Body of pancreas (tissue), 4 donors: ENCODE measurements around the gene PMF1. TPM values are rescaled to one million over a fixed set of nuclear protein-coding genes. Genes with fewer than 3 reads are reported as not detected.

Experiments used
- ATAC-seq: fragments of 150-250 bp; one replicate; pipeline ENCODE4 v1.9.1; 2016
- DNase-seq, 4 donors: peaks; one replicate each; pipeline ENCODE4 v3.0.0-alpha.2; 2019
- H3K27ac ChIP-seq, 4 donors: fragments of 200-600 bp; sonication (generic); 1 replicate in 3 of 4; 2 replicates in 1 of 4; pipeline versions ENCODE4 v1.5.1 to v1.6.1; 2016 to 2019; ENCODE audit warnings: mild to moderate bottlenecking in 1 of 4, mixed read lengths in 1 of 4, moderate library complexity in 1 of 4
- H3K27me3 ChIP-seq, 2 donors: fragments of 200-600 bp; sonication (generic); one replicate each; pipeline ENCODE4 v1.6.0; 2016; ENCODE audit warnings: mild to moderate bottlenecking in 1 of 2
- H3K36me3 ChIP-seq, 2 donors: fragments of 200-600 bp; sonication (generic); replicated peaks in 1 of 2; 2 replicates each; pipeline ENCODE4 v1.5.1; 2016; ENCODE audit warnings: low read depth in 2 of 2; ENCODE audit not compliant: insufficient read depth in 1 of 2
- H3K4me1 ChIP-seq: fragments of 200-600 bp; sonication (generic); one replicate; pipeline ENCODE4 v1.6.0; 2016
- H3K4me3 ChIP-seq, 2 donors: fragments of 200-600 bp; sonication (generic); 1 replicate in 1 of 2; 2 replicates in 1 of 2; pipeline ENCODE4 v1.5.1; 2016 to 2019
- H3K9me3 ChIP-seq, 3 donors: fragments of 200-600 bp; sonication (generic); 1 replicate in 2 of 3; 2 replicates in 1 of 3; pipeline ENCODE4 v1.5.1; 2016
- CTCF ChIP-seq, 7 experiments: fragments of 450-650 bp in 4 of 7; fragments of 200-600 bp in 3 of 7; sonication (generic) in 3 of 7; IDR thresholded peaks; one replicate each; pipeline ENCODE4 v1.5.1; 2016 to 2019; ENCODE audit warnings: antibody characterized with exemption in 7 of 7
- POLR2A ChIP-seq, 3 donors: fragments of 450-650 bp; IDR thresholded peaks; one replicate each; pipeline ENCODE4 v1.6.1; 2016; ENCODE audit warnings: antibody characterized with exemption in 3 of 3, mild to moderate bottlenecking in 2 of 3
- WGBS, 2 donors: methylation state at CpG; one replicate each; pipeline ENCODE4 v1.1.5; 2017; 5-methylcytosine and 5-hydroxymethylcytosine counted together
- intact Hi-C: fragments of 100-400 bp; cut with DNase I; formaldehyde crosslinking; loops from one replicate; pipeline ENCODE4 v1.15.1; 2023
- total RNA-seq, 2 donors: library from RNA; depleted of rRNA; stranded (reverse); fragments of >200 nt; gene quantifications; one replicate each; pipeline ENCODE4 v1.1.0, GENCODE V29; 2016

PMF1 gene
- total RNA-seq, 2 donors from 2014 or later: 37.6 to 43.1 TPM

- DNase-seq: no peak
- Histone ChIP-seq H3K9me3 (no peaks in the 10 kb centered on the region), H3K4me1 (no peaks in the 10 kb centered on the region), H3K4me3 (no peak overlapping the region), H3K27ac (no peak overlapping the region), H3K27me3 (no peaks in the 10 kb centered on the region), H3K36me3 (peaks cover 20 to 49% of the 10 kb centered on the region in 2 donors)
- intact Hi-C loops: no loop called here
- ATAC-seq: no peak
- TF ChIP-seq POLR2A (IDR thresholded peaks at IDR 0.05) (no peak), CTCF (IDR thresholded peaks at IDR 0.05) (no peak)
- WGBS, 2 donors: 90 to 91% methylated on average over 2 to 8 of the region's 8 CpGs
Measured at GRCh38 chr1:156258859-156259258, 46.1 kb downstream of the PMF1 start.

GRCh38 chr1:156259805-156260204 lies 47.0 kb downstream of the PMF1 start:
- Histone ChIP-seq H3K36me3 (peaks cover 20 to 50% of the 10 kb centered on the region in 2 donors), H3K27me3 (no peaks in the 10 kb centered on the region)
- intact Hi-C loops: no loop called here

DNA sequence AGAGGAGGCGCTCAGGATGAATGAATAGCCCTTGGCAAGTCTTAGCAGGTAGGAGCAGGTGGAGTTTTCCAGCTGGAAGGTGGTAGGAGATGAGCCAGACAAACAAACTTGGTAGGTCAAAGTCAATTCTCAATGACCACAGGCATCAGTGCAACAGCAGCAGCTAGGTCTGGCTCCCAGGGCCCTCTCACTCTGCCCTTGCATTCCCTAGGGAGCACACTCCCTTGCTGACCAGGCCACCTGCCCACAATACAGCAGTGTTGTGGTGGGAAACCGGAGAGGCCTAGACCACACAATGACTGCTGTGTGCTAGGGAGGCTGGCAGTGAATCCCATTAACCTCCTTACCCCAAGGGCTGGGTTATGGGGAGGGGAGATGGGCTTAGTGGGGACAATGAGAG lies 48.1 kb downstream of the PMF1 start:
- Histone ChIP-seq H3K27me3 (no peaks in the 10 kb centered on the region), H3K4me1 (no peaks in the 10 kb centered on the region), H3K4me3 (no peak overlapping the region), H3K9me3 (no peaks in the 10 kb centered on the region), H3K36me3 (peaks cover 27 to 55% of the 10 kb centered on the region in 2 donors), H3K27ac (no peak overlapping the region)
- WGBS, 2 donors: 95 to 100% methylated on average over 2 of the region's 2 CpGs
- intact Hi-C loops: no loop called here
- ATAC-seq: no peak
- TF ChIP-seq CTCF (IDR thresholded peaks at IDR 0.05) (no peak), POLR2A (IDR thresholded peaks at IDR 0.05) (no peak)
- no peak for DNase-seq

More at GRCh38 chr1:156259805-156260204, 47.0 kb downstream of the PMF1 start:
- ATAC-seq (no peak), DNase-seq (no peak)
- 94 to 96% methylated on average over 3 of the region's 3 CpGs for WGBS, 2 donors
- Histone ChIP-seq H3K4me3 (no peak overlapping the region), H3K9me3 (no peaks in the 10 kb centered on the region), H3K4me1 (no peaks in the 10 kb centered on the region), H3K27ac (no peak overlapping the region)
- TF ChIP-seq POLR2A (IDR thresholded peaks at IDR 0.05) (no peak), CTCF (IDR thresholded peaks at IDR 0.05) (no peak)

DNA sequence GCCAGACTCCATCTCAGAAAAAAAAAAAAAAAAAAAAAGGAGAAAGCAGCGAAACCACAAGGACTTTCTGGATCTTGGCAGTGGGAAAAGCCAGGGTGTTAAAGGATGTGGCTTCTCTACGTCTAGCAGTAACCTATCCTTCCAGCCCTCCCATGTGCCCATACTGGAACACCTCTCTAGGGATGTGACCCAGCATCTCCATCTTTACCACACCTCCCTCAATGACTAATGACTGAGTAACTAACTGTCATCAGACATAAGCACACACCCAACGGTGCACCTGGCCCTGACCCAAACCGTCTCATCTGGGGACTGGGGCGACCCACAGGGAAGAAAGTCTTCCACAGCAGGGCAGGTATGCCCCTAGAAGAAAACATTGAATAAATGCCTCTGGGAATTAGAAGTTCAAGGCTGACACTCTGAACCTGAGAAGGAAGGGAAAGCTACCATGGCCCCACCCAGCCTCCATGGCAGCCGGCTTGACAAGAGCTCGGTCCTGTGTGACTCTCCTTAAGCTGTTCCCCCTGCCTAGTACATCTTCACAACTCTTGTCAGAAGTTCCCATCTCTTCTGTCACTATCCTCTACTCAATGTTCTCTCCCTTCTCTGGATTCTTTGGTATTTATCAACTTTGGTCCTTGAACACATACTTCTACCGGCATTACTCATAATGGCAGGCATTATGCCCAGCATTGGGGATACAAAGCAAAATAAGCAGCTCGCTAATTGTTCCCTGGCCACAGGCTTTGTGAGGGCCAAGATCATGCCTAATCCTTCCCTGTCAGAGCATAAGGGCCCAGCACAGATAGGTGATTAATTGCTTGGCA lies 49.9 kb downstream of the PMF1 start:
- no peak overlapping the region for H3K4me3 ChIP-seq
- peaks cover 41 to 69% of the 10 kb centered on the region in 2 donors for H3K36me3 ChIP-seq
- DNase-seq: no peak
- TF ChIP-seq CTCF (IDR thresholded peaks at IDR 0.05) (no peak), POLR2A (IDR thresholded peaks at IDR 0.05) (no peak)
- H3K9me3 ChIP-seq: no peaks in the 10 kb centered on the region
- H3K4me1 ChIP-seq: no peaks in the 10 kb centered on the region
- no peak overlapping the region for H3K27ac ChIP-seq
- 87 to 91% methylated on average over 9 of the region's 9 CpGs for WGBS, 2 donors
- no peak for ATAC-seq
- intact Hi-C loops: no loop called here
- no peaks in the 10 kb centered on the region for H3K27me3 ChIP-seq

- peaks cover 46 to 69% of the 10 kb centered on the region in 2 donors for H3K36me3 ChIP-seq
- 83 to 87% methylated on average over 9 of the region's 9 CpGs for WGBS, 2 donors
- no peaks in the 10 kb centered on the region for H3K9me3 ChIP-seq
- ATAC-seq: no peak
- H3K27me3 ChIP-seq: no peaks in the 10 kb centered on the region
- H3K4me1 ChIP-seq: no peaks in the 10 kb centered on the region
- H3K27ac ChIP-seq: no peak overlapping the region
- no peak for TF ChIP-seq POLR2A (IDR thresholded peaks at IDR 0.05)
- no peak for TF ChIP-seq CTCF (IDR thresholded peaks at IDR 0.05)
- intact Hi-C loops: no loop called here
- no peak for DNase-seq
- no peak overlapping the region for H3K4me3 ChIP-seq
Measured at GRCh38 chr1:156263288-156263655, 50.5 kb downstream of the PMF1 start.
